Heart right ventricle (tissue), 16 donors: ENCODE data around the gene CGN. TPM values are rescaled to one million over a fixed set of nuclear protein-coding genes. Genes with fewer than 3 reads are reported as not detected.

Source experiments
- ATAC-seq, 8 donors: fragments of 200-7000 bp; cut with Tn5 transposase; one replicate each; pipeline ENCODE4 v1.9.1; 2020; ENCODE audit warnings: mild to moderate bottlenecking in 8 of 8, moderate library complexity in 8 of 8, moderate number of reproducible peaks in 1 of 8
- DNase-seq, 2 donors: peaks; one replicate each; pipeline ENCODE4 v3.0.0-alpha.2; 2020
- H3K27ac ChIP-seq, 10 donors: fragments of 200-600 bp; sonication (generic) in 2 of 10; one replicate each; pipeline versions ENCODE4 v1.5.0 to v1.8.0; 2020 to 2022; ENCODE audit warnings: mild to moderate bottlenecking in 3 of 10
- H3K27me3 ChIP-seq, 7 donors: fragments of 200-600 bp; one replicate each; pipeline ENCODE4 v1.8.0; 2021 to 2022; ENCODE audit warnings: mild to moderate bottlenecking in 2 of 7
- H3K36me3 ChIP-seq, 9 donors: fragments of 200-600 bp; sonication (generic) in 1 of 9; one replicate each; pipeline versions ENCODE4 v1.5.0 to v1.8.0; 2020 to 2022; ENCODE audit warnings: mild to moderate bottlenecking in 2 of 9
- H3K4me1 ChIP-seq, 9 donors: fragments of 200-600 bp; sonication (generic) in 1 of 9; one replicate each; pipeline versions ENCODE4 v1.5.0 to v1.8.0; 2020 to 2022; ENCODE audit warnings: mild to moderate bottlenecking in 4 of 9
- H3K4me3 ChIP-seq, 10 donors: fragments of 200-600 bp; sonication (generic) in 2 of 10; one replicate each; pipeline versions ENCODE4 v1.5.0 to v1.8.0; 2020 to 2022; ENCODE audit warnings: mild to moderate bottlenecking in 7 of 10, moderate library complexity in 2 of 10
- H3K9me3 ChIP-seq, 11 donors: fragments of 200-600 bp in 10 of 11; sonication (generic) in 2 of 11; one replicate each; pipeline versions ENCODE4 v1.5.0 to v1.8.0; 2013 to 2022; ENCODE audit warnings: mild to moderate bottlenecking in 2 of 11, control low read depth in 1 of 11, moderate library complexity in 1 of 11
- CTCF ChIP-seq, 9 donors: fragments of 200-600 bp; sonication (generic) in 2 of 9; IDR thresholded peaks; one replicate each; pipeline versions ENCODE4 v1.5.0 to v1.8.0; 2021 to 2022; ENCODE audit warnings: antibody characterized with exemption in 9 of 9, mild to moderate bottlenecking in 5 of 9, moderate library complexity in 1 of 9
- WGBS, 2 donors: extraction: QIAGEN DNeasy Blood & Tissue Kit; methylation state at CpG; one replicate each; pipeline ENCODE4 v1.1.7; 2013; ENCODE audit warnings: inconsistent platforms in 1 of 2; 5-methylcytosine and 5-hydroxymethylcytosine counted together
- intact Hi-C, 10 donors: fragments of 100-400 bp; cut with DNase I; formaldehyde crosslinking; loops; one replicate each; pipeline versions ENCODE4 v1.11.1 to v1.14.2; 2022
- polyA plus RNA-seq, 2 donors: library from polyadenylated mRNA; stranded (reverse); fragments of 200-250 nt; gene quantifications; one replicate each; pipeline ENCODE4 v1.2.3, GENCODE V29; 2013
- total RNA-seq, 10 donors: library from RNA; stranded (reverse); fragmentation: NEBNext Ultra II Directional in 3 of 10; extraction: Animal tissue kit (Norgen Biotek cat#: 25700) in 3 of 10; gene quantifications; one replicate each; pipeline versions ENCODE4 v1.2.1 to v1.2.4, GENCODE V29; 2021 to 2023
- donor health status: Arrhythmogenic right ventricular cardiomyopathy.
- donor health status: ischemic (EF 13 %, LVEDD 7.1; RV severe dilation, severe dysfunction).
- donor health status: healthy with polysubstance abuse.
- donor health status: DM: no; HTN: yes; CAD: no.
- donor health status: DM: no; HTN: no; CAD: no.
- donor health status: ischemic (EF 25% LVEDD 6.9; RV normal size, moderate dysfunction).
- donor health status: ischemic (EF 25% LVEDD 5.7; RV mildly dilated, moderate dysfunction).
- donor health status: healthy.
- donor health status: DM: yes; HTN: yes; CAD: no.
- donor health status: Ischemic cardiomyopathy.
- donor health status: ischemic (EF 35%, LVEDD 5.7; RV mildly dilated, moderate dysfunction).
- donor health status: nonischemic (EF 11% LVEDD 7.7; RV severe dilation, severe dysfunction).
- donor health status: DM: yes; HTN: yes; CAD: no.
- donor health status: PGD.
- donor health status: ischemic (EF 29% LVEDD 5.4; RV normal size, mild dysfunction).
- donor health status: nonischemic (EF 23%, LVEDD 6.1; RV moderate dilation, normal function).

Gene CGN
- total and polyA plus RNA-seq, 12 donors, result 0.07 to 0.73 (median 0.27) TPM; not detected in 3

GRCh38 chr1:151539321-151540020 is 28.3 kb downstream of the CGN start:
- Histone ChIP-seq H3K27ac (peak overlapping the region in 6 of 10 donors; percentile 19 to 79 (median 59)), H3K36me3 (no peaks in the 10 kb centered on the region), H3K9me3 (no peaks in the 10 kb centered on the region), H3K27me3 (peaks cover 0 to 11% (median 0%) of the 10 kb centered on the region in 7 donors), H3K4me3 (peak overlapping the region in 9 of 10 donors; percentile 48 to 86 (median 70)), H3K4me1 (peaks cover 0 to 24% (median 12%) of the 10 kb centered on the region in 9 donors)
- intact Hi-C loops, result loop anchor here in 8 of 10 donors (5.0 to 10.0 kb wide), 9 partner anchors 55 to 295 kb away; partner anchors contain the start of genes C2CD4D (in 2 of the 8) and RORC (in 2 of the 8)
- WGBS, 2 donors, result 20 to 26% methylated on average over 7 of the region's 7 CpGs
- TF ChIP-seq CTCF (IDR thresholded peaks at IDR 0.05), result no peak
- ATAC-seq (peak; percentile 31 to 84 (median 74)), DNase-seq (peak; percentile 63 to 72)

- DNase-seq (peak; percentile 89 to 91), ATAC-seq (peak; percentile 97 to 98 (median 98))
- no peak for TF ChIP-seq CTCF (IDR thresholded peaks at IDR 0.05)
- WGBS, 2 donors, result 2% methylated on average over 70 of the region's 70 CpGs
- Histone ChIP-seq H3K36me3 (no peaks in the 10 kb centered on the region), H3K4me1 (peaks cover 0 to 24% (median 12%) of the 10 kb centered on the region in 9 donors), H3K9me3 (no peaks in the 10 kb centered on the region), H3K27me3 (peaks cover 0 to 11% (median 0%) of the 10 kb centered on the region in 7 donors), H3K4me3 (peak within 1 kb of the TSS; percentile 48 to 86 (median 70)), H3K27ac (peak within 1 kb of the TSS in 8 of 10 donors; percentile 30 to 79 (median 59))
- intact Hi-C loops, result loop anchor here in 2 of 10 donors (5.0 to 10.0 kb wide), 2 partner anchors 54 to 98 kb away; no protein-coding TSS in a partner anchor
Measured at GRCh38 chr1:151540021-151540981, 29.1 kb downstream of the CGN start, which contains the start of gene TUFT1. TSS of gene TUFT1 (plus strand) at chr1:151540309. CDS start at chr1:151540367, 58 bp downstream.

GRCh38 chr1:151540982-151541377 is 29.8 kb downstream of the CGN start:
- Histone ChIP-seq H3K36me3 (no peaks in the 10 kb centered on the region), H3K9me3 (no peaks in the 10 kb centered on the region), H3K27ac (peak overlapping the region in 6 of 10 donors; percentile 46 to 79 (median 67)), H3K4me3 (peak overlapping the region; percentile 48 to 86 (median 70)), H3K27me3 (peaks cover 0 to 11% (median 0%) of the 10 kb centered on the region in 7 donors), H3K4me1 (peaks cover 0 to 27% (median 12%) of the 10 kb centered on the region in 9 donors)
- TF ChIP-seq CTCF (IDR thresholded peaks at IDR 0.05), result no peak
- no peak for DNase-seq
- intact Hi-C loops, result loop anchor here in 2 of 10 donors (5.0 to 10.0 kb wide), 2 partner anchors 54 to 99 kb away; no protein-coding TSS in a partner anchor
- peak in 3 of 8 donors; percentile 13 to 21 (median 15) for ATAC-seq
- 24 to 25% methylated on average over 13 of the region's 13 CpGs for WGBS, 2 donors
